NCI-H146 treated with DMSO at 0.1 percent for 48 hours (cell line): ENCODE data around the gene HMGXB4.

ENCODE experiments used
- DNase-seq: peaks from one replicate; lab custom pipeline; 2025; ENCODE audit not compliant: unreplicated experiment; lab: John Stamatoyannopoulos, UW

The HMGXB4 gene

DNA sequence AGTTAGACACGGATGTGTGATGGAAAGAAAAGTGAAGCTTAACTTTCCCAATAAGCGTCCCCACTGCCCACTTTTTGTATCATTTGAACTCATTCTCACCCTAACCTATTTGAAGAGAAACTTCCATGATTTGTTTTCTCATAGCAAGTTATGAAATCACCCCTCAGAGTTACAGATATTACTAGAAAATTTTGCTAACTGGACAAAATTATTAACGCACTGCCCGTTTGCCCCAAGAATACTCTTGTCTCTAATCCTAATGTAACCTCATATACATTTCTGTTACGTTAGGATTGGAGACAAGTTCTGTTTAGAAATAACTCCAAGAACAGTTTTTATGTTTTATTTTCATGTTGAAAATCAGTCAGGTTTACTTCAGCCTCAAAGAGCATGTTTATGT is 67.9 kb downstream of the HMGXB4 start:
- DNase-seq: no peak

DNA sequence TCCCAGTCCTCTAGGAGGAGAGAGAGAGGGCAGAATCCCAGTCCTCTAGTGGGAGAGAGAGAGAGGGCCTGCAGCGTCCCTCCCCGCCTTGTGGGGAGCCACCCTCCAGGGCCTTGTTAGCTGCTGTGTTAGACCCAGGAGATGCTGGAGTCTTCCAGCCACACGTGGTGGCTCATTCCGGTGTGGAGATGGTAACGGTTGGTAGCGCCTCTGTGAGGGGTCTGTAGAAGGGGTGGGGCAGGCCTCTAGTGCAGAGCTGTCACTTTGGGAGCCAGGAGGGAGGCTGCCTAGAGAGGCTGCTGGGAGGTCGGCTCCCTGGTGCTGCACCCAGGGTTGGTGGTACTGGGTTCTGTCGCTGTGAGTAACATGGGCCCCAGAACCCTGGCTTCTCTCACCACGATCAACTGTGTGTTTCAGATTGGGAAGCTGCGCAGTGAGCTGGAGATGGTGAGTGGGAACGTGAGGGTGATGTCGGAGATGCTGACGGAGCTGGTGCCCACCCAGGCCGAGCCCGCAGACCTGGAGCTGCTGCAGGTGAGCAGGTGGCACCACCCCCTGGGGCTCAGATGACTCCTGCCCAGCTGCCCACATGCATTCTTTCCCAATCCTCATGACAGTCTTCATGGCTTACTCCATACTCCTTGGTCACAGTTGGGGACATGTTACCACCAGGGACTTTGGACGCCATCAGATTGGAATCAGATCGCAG is 69.7 kb downstream of the HMGXB4 start:
- DNase-seq: no peak

DNA sequence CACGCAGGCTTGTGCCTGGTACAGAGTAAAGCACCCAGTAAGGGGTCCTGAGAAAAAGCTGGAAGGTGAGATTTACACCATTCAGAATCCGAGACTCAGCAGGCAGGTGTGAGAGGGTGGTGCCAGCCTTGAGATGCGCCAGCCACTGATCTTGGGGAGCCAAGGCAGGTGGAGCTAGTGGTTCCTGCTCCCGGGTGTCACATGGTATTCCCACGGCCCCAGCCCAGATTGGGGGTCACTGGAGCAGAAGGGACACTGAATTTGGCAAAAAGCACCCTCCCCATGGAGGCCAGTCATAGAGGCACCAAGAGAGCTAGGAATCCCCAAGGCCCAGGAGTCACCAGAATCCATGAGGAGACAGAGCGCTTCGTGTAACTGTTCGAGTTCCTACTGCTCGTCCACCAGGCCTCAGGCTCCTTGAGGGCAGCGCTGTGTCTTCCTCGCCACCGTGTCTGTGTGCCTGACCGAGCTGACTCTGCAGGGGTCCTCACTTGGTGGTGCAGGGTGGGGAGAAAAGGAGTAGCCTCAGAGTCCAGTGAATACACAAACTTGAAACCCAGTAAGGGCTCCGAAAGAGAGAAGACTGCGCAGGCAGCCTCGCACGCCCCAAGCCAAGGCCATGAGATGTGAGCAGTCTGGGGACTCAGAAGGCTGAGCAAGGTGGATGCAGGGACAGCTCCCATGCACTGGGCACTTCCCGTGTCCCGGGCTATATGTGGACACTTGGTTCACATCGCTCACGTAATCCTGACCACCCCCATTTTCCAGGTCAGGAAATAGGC is 70.6 kb downstream of the HMGXB4 start:
- no peak for DNase-seq

DNA sequence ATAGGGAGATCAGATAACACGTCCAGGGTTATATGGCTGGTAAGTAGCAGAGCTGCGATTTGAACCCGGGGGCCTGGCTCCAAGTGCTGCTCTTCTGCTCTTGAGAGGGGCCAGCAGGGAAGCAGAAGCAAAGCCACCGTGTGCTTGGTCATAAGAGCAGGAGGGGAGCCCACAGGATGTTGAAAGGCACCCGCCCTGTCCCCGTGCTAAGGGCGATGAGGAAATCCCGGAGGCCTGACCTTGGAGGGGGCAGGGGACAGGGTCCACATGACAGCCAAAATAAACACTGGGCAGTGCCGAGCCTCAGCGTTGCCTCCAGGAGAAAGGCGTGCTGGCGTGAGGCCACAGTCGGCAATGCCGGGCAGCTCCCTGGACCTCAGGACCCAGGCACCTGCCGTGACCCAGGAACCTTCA is 71.2 kb downstream of the HMGXB4 start:
- DNase-seq: no peak

DNA sequence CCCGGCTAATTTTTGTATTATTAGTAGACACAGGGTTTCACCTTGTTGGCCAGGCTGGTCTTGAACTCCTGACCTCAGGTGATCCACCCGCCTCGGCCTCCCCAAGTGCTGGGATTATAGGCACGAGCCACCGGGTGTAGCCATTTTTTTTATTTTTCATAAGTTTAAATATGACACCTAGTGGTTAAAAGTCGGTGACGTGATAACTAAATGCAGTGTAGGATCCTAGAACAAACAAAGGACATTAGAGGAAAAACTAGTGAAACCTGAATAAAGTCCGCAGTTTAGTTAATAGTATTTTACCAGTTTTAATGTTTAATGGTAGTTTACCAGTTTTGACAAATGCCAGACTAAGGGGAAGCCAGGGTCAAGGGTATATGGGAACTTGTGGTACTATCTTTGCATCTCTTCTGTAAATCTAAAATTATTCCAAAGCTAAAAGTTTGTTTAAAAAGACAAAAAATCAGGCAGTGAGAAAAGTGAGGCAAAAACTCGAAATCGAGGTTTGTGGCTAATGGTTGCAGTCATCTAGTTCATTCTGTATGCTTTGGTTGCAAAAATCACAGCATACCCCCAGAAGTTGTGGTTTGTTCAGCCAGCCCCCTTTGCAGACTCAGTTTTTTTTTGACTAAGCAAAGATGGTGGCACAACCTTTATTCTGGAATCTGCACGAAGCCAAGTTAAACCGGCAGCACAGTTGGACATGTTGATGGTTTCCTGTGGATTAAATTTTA is 72.0 kb downstream of the HMGXB4 start:
- DNase-seq: no peak

DNA sequence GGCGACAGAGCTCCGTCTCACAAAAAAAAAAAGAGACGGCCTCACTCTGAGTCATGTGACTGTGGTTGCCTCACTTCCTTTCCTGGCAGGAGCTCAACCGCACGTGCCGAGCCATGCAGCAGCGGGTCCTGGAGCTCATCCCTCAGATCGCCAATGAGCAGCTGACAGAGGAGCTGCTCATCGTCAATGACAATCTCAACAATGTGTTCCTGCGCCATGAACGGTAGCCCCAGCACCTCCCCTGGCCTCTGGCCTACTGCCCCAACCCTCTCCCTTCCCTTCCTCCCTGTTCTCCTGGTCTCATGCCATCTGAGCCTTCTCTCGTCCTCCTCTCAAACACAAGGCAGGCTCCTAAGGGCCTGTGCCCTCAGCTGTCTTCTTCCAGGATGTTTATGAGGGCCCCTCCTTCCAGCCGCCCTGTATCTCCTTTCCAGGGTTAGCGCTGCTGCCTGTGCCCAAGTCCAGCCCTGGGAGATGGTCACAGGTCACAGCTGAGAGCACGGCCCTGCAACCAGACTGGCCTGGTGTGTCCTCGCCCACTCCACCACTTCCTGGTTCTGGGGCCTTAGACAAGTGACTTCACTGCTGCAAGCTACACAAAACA is 73.1 kb downstream of the HMGXB4 start:
- no peak for DNase-seq

DNA sequence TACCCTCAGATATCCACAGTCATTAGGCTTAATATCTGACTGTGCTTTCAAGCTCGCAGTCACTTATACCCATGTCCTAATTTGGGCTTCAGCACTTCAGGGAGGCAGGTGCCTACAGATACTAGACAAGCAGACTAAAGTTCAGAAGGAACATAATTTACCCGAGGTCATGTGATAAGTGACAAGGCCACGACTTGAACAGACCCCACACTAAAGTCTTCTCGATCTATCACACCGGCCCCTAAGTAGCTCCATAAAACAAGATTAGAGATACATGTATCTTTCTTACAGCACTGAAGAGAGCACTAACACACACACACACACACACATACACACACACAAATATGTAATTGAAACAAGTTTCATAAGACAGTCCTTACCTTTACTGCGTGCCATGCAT is 75.0 kb downstream of the HMGXB4 start:
- no peak for DNase-seq

DNA sequence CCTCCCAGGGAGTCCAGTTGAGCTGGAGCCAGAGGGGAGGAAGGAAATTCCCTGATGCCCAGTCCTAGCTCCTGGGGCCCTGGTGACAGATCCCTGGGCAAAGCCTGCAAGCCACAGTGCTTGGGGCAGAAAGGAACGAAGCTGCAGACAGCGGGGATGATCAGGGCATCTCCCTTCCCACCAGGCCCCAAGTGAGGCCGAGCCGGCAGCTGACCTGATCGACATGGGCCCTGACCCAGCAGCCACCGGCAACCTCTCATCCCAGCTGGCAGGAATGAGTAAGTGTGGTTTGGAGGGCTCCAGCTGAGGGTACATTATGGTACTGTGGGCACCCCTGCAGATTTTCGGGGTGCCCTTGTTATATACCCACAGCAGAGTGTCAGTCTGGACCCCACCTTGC is 75.9 kb downstream of the HMGXB4 start:
- DNase-seq: no peak

DNA sequence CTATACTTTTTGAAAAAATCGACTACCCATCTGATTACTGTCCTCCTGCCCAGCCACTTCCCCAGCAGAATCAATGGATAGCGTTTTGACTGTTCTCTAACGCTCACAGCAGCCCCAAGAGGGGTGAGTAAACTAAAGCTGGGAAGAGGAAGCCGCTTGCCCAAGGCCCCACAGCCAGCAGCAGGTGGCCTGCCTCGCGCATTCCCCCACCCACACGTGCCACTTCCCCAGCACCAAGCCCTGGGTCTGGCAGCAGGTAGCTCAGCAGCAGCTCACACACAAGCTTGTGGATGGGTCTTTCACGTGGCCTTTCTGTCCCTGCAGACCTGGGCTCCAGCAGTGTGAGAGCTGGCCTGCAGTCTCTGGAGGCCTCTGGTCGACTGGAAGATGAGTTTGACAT is 76.7 kb downstream of the HMGXB4 start:
- no peak for DNase-seq

DNA sequence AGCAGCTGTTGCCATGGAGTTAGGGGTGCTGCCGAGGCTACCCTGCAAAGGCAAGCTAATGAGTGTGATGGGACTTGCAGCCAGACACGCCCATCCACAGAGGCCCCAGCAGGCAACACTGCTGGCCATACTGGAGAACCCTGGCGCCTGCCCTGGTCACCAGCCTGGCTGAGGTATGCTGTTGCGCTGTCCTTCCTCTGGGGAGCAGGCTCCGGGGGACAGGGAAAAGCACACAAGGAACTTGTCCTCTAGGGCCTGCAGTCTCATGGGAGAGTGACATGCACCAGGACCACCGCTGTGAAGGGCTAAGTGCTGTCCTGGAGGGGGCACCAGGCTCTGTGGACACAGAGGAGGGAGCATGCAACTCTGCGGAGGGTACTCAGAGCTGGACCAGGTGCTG is 78.2 kb downstream of the HMGXB4 start:
- DNase-seq: no peak

DNA sequence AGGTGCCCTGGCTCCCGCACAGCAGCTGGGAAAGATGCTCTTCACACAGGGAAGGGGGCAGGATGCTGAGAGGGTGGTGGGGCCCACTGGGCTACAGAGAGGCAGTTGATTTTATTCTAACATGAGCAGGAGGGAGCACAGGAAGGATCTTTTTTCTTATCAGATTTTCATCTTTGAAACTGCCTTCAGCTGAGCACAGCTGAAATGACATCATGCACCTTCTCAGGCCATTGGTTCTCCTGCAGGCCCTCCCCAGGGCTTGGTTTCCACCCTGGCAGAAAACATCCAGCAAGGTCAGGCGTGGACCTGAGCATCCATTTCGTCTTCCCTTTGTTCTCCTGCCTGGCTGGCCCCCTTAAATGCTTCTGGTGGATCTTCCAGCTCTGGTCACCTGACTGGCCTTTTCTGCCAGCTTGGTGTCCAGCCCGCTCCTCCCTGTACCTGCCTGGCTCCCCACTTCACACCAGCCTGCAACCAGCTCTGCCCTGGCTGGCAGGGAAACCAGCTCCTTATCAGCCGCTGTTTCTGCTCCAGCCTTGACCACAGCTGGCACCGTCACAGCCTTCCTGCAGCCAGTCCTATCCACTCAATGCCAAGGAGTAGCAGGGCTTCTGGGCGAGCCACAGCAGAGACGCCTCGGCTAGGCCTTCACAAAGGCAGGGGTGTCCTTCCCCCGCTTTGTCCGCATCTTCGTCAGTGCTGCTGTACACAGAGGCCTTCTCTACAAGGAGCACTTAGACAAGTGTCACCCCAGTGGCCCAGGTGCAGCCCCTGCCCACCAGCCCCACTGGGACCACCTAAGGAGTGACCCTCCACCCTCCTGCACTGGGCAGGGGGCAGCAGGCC is 78.9 kb downstream of the HMGXB4 start:
- DNase-seq: no peak

DNA sequence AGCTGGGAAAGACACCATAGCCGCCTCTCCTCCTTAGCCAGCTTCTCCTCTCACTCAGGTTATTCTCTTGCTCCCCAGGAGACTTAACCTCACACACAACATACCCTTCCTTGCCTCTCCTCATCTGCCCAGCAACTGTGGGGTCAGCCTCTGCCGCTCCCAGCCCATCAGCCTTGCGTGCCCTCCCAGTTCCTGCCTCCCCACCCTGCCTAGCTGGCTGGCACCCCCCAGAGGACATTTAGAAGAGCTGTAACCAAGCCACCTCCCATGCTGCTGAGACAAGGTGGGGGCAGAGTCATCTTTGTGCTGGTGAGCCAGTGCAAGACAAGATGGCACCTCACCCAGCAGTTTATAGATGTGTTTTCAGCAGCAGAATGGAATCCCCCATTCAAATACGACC is 80.6 kb downstream of the HMGXB4 start:
- no peak for DNase-seq

DNA sequence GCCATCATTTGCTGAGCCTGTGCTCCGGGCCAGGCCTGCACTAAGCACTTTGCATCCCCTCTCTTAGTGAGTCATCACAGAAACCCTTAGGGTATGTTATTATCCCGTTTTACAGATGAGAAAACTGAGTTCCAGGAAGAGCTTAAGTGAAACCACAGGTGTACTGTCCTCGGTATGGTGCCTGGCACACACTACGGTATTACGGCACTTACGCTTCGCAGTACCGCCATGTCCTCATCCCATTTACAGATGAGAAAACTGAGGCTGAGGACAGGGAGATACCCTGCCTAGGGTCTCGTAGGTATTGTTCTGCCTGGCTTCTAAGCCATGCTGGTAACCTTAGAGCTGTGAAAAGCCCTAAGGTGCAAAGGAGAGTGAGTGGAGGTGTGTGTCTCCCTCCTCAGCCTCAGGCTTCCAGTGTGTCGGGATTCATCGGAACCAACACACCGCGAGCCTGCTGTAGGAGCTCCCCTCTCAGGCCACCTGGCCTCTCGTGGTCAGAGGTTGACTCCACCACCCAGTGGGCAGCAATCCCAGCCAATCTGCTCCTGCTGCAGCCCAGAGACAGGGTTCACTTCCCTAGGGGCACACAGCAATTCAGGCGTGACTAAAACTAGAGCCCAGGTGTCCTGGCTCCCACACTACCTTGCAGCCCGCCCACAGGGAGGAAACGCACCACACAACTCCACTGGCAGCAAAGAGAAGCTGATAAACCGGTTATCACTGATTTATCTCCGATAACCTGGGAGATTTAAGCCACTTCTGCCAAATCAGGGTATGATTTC is 84.0 kb downstream of the HMGXB4 start:
- no peak for DNase-seq

DNA sequence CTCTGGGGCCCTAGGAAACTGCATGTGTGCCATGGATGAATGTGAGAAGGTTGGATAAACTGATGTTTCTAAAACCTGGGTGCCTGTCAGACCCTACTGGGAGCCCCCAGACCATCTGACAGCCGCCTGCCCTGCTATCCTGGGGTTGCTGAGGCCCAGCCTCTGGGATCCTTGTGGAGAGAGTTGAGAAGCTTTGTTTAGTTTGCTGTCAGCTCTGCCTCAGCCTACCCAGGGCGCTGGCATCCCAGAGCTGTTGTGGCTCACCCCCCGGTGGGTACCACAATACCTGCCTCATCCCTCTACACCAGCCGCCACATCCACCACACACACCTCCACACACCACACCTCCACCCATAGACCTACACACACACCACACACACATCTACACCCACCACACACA is 85.1 kb downstream of the HMGXB4 start:
- no peak for DNase-seq

DNA sequence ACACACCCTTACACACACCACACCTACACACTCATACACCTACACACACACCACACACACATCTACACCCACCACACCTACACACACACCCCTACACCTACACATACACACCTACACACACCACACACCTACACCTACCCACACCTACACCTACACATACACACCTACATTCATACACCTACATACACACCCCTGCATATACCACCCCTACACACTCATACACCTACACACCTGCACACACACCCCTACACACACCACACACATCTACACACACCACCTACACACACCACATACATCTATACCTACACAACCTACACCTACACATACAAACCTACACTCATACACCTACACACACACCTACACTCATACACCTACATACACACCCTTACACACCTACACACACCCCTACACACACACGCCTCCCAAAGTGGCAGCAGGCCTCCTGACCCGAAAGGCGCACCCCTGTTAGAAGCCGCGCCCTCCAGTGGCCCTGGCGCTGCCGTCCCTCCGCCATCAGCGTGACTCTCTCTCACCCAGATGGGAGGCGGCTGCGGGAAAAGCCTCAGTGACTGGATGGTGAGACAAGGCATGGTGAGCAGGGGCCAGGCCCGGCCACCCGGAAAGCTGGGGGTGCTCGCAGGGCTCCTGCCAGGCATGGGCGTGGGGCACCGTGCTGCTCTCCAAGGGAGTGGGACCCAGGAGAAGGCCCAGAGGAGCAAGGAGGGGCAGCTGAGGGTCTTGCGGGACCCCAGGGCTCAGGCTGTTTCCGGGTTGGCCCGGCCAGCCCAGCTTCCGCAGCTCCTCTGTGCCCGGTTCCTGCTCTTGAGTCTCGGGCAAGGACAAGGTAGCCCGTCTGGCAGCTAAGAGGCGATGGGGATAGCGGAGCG is 86.6 kb downstream of the HMGXB4 start:
- no peak for DNase-seq

DNA sequence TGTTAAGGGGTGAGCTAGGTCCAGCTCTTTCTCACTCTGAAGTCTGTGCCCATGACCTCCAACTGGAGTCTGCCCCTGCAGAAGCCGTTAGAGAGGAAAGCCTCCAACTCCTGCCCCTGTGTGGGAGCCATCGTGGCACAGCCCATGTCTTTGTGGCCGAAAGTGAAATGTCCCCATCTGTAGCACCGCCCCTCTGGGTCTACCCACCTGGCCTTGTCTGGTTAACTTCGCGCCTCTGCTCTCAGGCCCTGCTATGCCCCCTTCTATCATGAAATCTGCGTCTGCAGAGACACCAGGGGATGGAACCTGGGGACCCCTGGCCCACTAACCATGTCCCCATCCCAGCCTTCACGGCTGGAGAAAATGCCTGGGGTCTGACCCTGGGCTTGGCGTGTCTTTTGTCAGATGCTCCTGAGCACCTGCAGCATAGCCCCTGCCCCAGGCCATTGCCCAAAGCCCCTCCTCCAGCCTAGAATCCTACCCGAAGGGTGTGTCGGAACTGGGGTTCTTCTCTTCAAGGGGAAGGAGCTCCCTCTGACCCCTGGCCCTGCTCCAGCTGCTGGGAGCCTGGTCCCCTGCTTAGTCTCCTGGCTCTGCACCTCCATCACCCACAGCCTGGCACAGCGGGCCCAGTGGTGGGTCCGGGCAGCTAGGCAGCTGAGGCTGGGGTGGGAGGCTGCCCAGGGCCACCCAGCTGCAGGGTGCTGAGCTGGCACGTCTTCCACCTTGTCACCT is 87.8 kb downstream of the HMGXB4 start:
- no peak for DNase-seq
